OCI-LY3 (cell line): Measurements from ENCODE around the gene MYH10.

Experiments
- EZH2phosphoT487 ChIP-seq: fragments of 200-600 bp; shearing (Covaris generic); IDR thresholded peaks from 2 replicates; pipeline ENCODE4 v1.6.1; 2018; ENCODE audit warnings: antibody characterized with exemption, mixed run types, low read depth
- TF ChIP-seq, protein P1 (sequence below): fragments of 200-600, 300-600 bp; sonication (generic); IDR thresholded peaks from 2 replicates; pipeline ENCODE4 v1.5.1; 2014; ENCODE audit warnings: antibody characterized with exemption, low read length, low read depth

DNA sequence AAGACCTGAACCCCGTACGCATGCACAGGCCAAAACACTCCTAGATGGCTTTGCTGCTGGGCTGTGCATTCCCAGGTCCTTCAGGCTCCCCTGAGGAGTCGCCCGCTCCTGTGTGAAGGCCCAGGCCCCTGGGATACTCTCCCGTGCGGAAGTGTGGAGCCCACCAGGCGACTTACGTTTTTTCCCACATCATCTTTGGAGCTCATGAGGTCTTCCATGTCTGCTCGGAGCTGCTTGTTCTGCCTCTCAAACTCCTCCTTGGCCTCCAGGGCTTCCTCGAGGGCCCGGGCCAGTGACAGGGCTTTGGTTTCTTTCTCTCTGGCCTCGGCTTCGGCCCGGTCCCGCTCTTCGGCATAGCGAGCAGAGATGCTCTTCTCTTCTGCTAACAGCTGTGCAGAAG lies 138.4 kb downstream of the MYH10 start:
- TF ChIP-seq, protein P1, sequence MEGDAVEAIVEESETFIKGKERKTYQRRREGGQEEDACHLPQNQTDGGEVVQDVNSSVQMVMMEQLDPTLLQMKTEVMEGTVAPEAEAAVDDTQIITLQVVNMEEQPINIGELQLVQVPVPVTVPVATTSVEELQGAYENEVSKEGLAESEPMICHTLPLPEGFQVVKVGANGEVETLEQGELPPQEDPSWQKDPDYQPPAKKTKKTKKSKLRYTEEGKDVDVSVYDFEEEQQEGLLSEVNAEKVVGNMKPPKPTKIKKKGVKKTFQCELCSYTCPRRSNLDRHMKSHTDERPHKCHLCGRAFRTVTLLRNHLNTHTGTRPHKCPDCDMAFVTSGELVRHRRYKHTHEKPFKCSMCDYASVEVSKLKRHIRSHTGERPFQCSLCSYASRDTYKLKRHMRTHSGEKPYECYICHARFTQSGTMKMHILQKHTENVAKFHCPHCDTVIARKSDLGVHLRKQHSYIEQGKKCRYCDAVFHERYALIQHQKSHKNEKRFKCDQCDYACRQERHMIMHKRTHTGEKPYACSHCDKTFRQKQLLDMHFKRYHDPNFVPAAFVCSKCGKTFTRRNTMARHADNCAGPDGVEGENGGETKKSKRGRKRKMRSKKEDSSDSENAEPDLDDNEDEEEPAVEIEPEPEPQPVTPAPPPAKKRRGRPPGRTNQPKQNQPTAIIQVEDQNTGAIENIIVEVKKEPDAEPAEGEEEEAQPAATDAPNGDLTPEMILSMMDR: no peak
- TF ChIP-seq EZH2phosphoT487: no peak
